Motor neuron (in vitro differentiated cells): ENCODE data around the gene IDH2. TPM values are rescaled to one million over a fixed set of nuclear protein-coding genes. Genes with fewer than 3 reads are reported as not detected.

Experiments used
- ATAC-seq, 8 experiments: fragments of 200-7000 bp; cut with Tn5 transposase; replicated peaks in 6 of 8; 2 replicates each; pipeline ENCODE4 v1.8.0; 2021; ENCODE audit warnings: mild to moderate bottlenecking in 8 of 8, moderate library complexity in 8 of 8
- H3K27ac ChIP-seq, 2 donors: fragments of 250-450 bp; sonication (Bioruptor Pico); 2 replicates each; pipeline ENCODE4 v1.9.0; 2021; ENCODE audit warnings: antibody characterized with exemption in 2 of 2, mild to moderate bottlenecking in 2 of 2, moderate library complexity in 1 of 2
- H3K4me1 ChIP-seq, 2 donors: fragments of 250-450 bp; sonication (Bioruptor Pico); replicated peaks in 1 of 2; 2 replicates each; pipeline ENCODE4 v1.6.1; 2021; ENCODE audit warnings: antibody characterized with exemption in 2 of 2, mild to moderate bottlenecking in 2 of 2, moderate library complexity in 1 of 2
- H3K4me3 ChIP-seq, 5 donors: fragments of 250-450 bp; sonication (Bioruptor Pico); 2 replicates each; pipeline ENCODE4 v1.9.0; 2021; ENCODE audit warnings: antibody characterized with exemption in 5 of 5, mild to moderate bottlenecking in 5 of 5, moderate library complexity in 4 of 5
- WGBS, 10 experiments: fragments of 450-650 bp; shearing (Covaris generic); methylation state at CpG; one replicate each; pipeline ENCODE4 v1.0.0; 2022; 5-methylcytosine and 5-hydroxymethylcytosine counted together
- in situ Hi-C, 9 experiments: fragments of 400-800 bp; cut with MboI; loops; one replicate each; pipeline ENCODE4 v1.15.0; 2021; ENCODE audit warnings: low sequenced_read_pairs in 9 of 9, low pct_unique_long_range_greater_than_20kb in 2 of 9; ENCODE audit not compliant: unreplicated experiment in 9 of 9
- total RNA-seq, 8 experiments: library from RNA; unstranded; fragments of 300-600 nt; gene quantifications; 2 replicates each; pipeline versions ENCODE4 v1.2.3 to v1.2.4, GENCODE V29; 2022

Gene IDH2
- total RNA-seq, 8 experiments from 2014 or later, result 55.9 to 289 (median 77.4) TPM

DNA sequence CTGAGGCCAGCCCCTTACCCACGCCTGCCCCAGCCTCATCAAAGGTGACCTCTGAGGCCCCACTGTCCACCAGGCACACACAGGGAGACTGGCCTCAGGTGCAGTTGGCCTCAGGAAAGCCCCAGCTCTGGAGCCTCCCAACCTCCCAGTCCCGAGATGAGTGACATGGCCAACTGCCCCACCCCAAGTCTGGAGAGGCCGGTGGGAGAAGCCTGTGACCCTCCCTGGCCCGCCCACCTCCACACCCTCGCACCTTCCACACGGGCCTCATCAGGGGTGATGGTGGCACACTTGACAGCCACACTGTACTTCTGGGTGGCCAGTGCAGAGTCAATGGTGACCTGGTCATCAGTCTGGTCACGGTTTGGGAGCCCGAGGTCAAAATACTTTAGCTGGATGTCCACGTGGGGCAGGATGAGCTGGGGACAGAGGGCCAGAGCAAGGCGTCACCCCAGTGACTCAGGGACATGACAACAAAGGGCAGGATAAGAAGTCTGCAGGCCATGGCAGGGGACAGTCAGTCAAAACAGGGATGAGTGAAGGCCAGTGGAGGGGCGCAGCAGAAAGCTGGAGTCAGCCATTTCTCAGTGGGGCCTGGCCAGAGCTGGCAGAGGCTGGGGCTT lies 11.9 kb downstream of the IDH2 start:
- ATAC-seq, result no peak
- WGBS, 10 experiments, result 86 to 100% (median 100%) methylated on average over 1 to 2 of the region's 11 CpGs; no CpG with 5 or more reads in 7 of the 10 experiments
- Histone ChIP-seq H3K27ac (no peak overlapping the region), H3K4me3 (no peak overlapping the region), H3K4me1 (no peaks in the 10 kb centered on the region)
- in situ Hi-C loops, result loop anchor here in 3 of 9 experiments (25.0 kb wide), 2 partner anchors 178 to 328 kb away; partner anchors contain the start of genes MESP1 (in 3 of the 3) and ARPIN (in 1 of the 3)

DNA sequence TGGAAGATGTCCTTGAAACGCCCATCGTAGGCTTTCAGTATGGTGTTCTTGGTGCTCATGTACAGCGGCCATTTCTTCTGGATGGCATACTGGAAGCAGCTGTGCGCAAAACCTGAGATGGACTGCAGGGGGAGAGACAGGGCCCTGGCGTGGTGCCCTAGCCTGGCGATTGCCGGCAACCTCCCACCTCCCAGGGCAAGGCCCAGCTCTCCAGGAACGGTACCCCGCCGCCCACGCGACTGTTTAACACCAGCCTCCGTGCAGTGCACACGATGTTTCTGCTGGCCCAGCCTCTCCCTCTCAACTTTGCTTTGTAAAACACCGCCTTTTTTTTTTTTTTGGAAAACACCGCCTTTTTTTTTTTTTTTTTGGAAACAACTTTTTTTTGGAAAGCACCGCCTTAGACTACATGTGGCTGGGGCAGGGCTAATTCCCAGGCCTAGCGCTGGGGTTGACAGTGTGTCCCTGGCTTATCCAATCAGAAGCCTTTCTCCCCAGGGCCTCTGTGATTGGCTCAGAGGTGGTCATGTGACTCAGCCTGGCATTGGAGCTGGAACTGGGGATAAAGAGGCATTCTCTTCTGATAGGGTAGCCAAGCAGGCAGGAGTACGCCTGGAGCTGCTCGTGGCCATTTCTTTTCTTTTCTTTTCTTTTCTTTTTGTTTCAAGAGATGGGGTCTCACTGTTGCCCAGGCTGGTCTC lies 14.7 kb downstream of the IDH2 start:
- ATAC-seq, result peak in 7 of 8 experiments; percentile 24 to 65 (median 32)
- 65 to 100% (median 87%) methylated on average over 1 to 14 of the region's 20 CpGs for WGBS, 10 experiments
- in situ Hi-C loops, result loop anchor here in 3 of 9 experiments (10.0 to 25.0 kb wide), 3 partner anchors 175 to 325 kb away; partner anchors contain the start of genes MESP1 (in 3 of the 3), AP3S2 (in 1 of the 3) and ARPIN (in 1 of the 3)
- no peaks in the 10 kb centered on the region for H3K4me1 ChIP-seq
- no peak overlapping the region for H3K4me3 ChIP-seq
- H3K27ac ChIP-seq, result no peak overlapping the region

DNA sequence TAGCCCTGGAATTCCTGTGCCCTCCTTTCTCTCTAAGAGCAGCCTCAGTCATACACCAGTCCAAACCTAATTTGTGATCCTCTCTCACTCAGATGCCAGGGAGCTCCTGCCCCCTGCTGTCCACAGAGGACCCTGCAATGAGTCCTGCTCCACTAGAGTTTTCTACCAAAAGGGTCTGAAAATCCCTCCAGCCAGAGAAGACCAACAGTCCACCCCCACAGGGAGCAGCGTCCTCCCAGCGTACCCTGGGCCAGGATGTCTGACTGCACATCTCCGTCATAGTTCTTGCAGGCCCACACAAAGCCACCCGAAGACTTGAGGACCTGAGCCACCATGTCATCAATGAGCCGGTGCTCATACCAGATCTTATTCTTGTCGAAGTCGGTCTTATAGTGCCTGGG lies 15.4 kb downstream of the IDH2 start:
- in situ Hi-C loops, result loop anchor here in 3 of 9 experiments (10.0 to 25.0 kb wide), 3 partner anchors 175 to 325 kb away; partner anchors contain the start of genes MESP1 (in 3 of the 3), AP3S2 (in 1 of the 3) and ARPIN (in 1 of the 3)
- no peak overlapping the region for H3K27ac ChIP-seq
- ATAC-seq, result peak in 7 of 8 experiments; percentile 28 to 79 (median 58)

DNA sequence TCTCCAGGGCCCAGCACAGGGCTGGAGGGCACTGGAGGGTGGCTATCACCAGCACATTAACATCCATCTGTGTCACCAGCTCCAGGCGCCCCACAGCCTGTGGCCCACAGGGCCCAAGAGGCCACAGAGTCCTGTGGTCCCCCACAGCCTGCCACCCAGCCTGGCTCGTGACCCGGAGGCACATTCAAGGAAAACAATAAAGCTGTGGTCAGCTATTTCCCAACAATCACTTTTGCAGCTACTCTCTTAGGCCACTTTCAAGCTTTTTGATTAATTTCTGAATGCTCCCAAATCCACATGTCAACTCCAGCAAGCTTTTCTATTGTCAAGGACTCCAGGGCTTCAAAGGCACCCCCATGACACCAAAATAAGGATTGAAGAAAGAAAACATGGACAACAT lies 16.7 kb downstream of the IDH2 start:
- in situ Hi-C loops, result loop anchor here in 3 of 9 experiments (10.0 to 25.0 kb wide), 3 partner anchors 173 to 323 kb away; partner anchors contain the start of genes MESP1 (in 3 of the 3), AP3S2 (in 1 of the 3) and ARPIN (in 1 of the 3)
- WGBS, 10 experiments, result 100% methylated on average over 1 to 2 of the region's 3 CpGs; no CpG with 5 or more reads in 8 of the 10 experiments
- Histone ChIP-seq H3K4me1 (no peaks in the 10 kb centered on the region), H3K4me3 (no peak overlapping the region), H3K27ac (no peak overlapping the region)
- ATAC-seq, result no peak

More for the DNA sequence above, 15.4 kb downstream of the IDH2 start:
- Histone ChIP-seq H3K4me1 (no peaks in the 10 kb centered on the region), H3K4me3 (no peak overlapping the region)
- 57% methylated on average over 5 of the region's 7 CpGs; no CpG with 5 or more reads in 9 of the 10 experiments for WGBS, 10 experiments

DNA sequence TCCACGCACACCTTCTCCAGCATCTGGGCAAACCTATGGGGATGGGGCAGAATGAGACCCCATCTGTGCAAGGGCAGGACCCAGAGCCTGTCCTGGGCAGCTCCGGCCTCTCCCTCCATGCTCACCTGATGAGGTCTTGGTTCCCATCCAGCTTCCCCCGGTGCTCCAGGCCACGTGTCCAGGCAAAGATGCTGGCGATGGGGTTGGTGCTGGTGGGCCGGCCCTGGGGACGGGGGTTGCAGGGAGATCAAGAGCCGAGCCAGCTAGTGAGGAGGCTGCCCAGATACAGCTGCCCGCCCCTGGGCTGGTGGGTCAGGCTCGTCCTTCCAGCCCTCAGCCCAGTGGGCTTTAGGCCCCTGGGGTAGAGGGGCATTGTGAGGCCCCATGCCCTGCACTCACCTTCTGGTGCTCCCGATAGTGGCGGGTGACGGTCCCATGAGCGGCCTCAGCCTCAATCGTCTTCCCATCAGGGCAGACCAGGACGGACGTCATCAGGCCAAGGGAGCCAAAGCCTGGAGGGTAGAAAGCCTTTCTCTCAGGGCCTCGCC lies 17.3 kb downstream of the IDH2 start:
- Histone ChIP-seq H3K27ac (no peak overlapping the region), H3K4me1 (no peaks in the 10 kb centered on the region), H3K4me3 (no peak overlapping the region)
- no peak for ATAC-seq
- WGBS, 10 experiments, result 93 to 100% methylated on average over 1 to 3 of the region's 18 CpGs; no CpG with 5 or more reads in 8 of the 10 experiments
- in situ Hi-C loops, result loop anchor here in 3 of 9 experiments (10.0 to 25.0 kb wide), 3 partner anchors 173 to 323 kb away; partner anchors contain the start of genes MESP1 (in 3 of the 3), AP3S2 (in 1 of the 3) and ARPIN (in 1 of the 3)

DNA sequence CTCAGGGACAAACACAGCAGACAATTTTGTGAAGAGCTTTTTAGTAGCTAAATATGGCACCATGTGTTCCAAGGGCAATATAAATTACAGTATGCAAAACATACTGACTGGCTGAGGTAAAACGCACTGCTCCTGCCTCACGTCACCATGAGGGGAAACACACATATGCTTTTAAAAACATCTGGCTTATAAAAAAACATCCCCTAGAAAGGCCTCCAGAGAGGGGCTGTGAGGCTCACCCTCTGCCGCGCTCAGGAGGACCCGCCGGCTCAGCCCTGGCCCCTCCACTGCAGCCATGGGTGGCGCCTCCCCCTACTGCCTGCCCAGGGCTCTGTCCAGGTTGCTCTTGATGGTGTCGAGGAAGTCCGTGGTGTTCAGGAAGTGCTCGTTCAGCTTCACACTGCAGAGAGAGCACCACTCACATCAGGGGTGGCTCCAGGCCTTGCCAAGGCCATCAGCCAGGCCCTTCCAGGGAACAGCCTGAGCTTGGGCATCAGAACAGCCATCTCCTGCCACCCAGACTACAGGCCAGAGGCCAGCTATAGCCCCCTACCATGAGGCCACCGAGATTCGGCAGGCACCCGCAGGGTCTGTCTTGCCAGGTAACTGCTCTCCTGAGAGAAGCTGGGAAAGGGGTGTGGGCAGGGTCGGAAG lies 18.2 kb downstream of the IDH2 start:
- 83 to 98% (median 88%) methylated on average over 2 to 6 of the region's 14 CpGs; no CpG with 5 or more reads in 4 of the 10 experiments for WGBS, 10 experiments
- in situ Hi-C loops, result loop anchor here in 3 of 9 experiments (10.0 to 25.0 kb wide), 3 partner anchors 172 to 322 kb away; partner anchors contain the start of genes MESP1 (in 3 of the 3), AP3S2 (in 1 of the 3) and ARPIN (in 1 of the 3)

DNA sequence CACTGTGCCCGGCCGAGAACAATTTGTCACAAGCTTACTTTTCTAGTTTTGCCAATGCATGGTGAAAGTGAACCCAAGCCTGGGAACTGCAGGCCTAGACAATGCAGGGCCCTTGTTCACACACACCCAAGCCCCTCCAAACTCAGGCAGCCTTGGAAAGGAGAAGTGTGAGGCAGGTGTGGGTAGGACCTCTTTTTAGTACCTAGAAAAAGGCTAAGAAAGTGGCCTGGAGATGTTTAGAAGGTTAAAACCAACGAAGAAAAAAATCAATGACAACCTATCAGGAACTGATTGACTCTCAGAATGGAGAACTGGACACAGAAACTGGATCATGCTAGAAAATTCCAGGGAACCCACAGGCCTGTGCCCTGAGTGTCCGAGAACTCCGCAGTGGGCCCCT lies 18.8 kb downstream of the IDH2 start:
- H3K27ac ChIP-seq, result no peak overlapping the region
- in situ Hi-C loops, result loop anchor here in 3 of 9 experiments (10.0 to 25.0 kb wide), 3 partner anchors 171 to 321 kb away; partner anchors contain the start of genes MESP1 (in 3 of the 3), AP3S2 (in 1 of the 3) and ARPIN (in 1 of the 3)
- no peak for ATAC-seq
- WGBS, 10 experiments, result 91 to 100% (median 100%) methylated on average over 1 to 5 of the region's 5 CpGs; no CpG with 5 or more reads in 5 of the 10 experiments
- H3K4me1 ChIP-seq, result no peaks in the 10 kb centered on the region
- no peak overlapping the region for H3K4me3 ChIP-seq

More for the DNA sequence above, 18.2 kb downstream of the IDH2 start:
- H3K4me3 ChIP-seq, result no peak overlapping the region
- ATAC-seq, result no peak
- H3K27ac ChIP-seq, result no peak overlapping the region
- H3K4me1 ChIP-seq, result no peaks in the 10 kb centered on the region

DNA sequence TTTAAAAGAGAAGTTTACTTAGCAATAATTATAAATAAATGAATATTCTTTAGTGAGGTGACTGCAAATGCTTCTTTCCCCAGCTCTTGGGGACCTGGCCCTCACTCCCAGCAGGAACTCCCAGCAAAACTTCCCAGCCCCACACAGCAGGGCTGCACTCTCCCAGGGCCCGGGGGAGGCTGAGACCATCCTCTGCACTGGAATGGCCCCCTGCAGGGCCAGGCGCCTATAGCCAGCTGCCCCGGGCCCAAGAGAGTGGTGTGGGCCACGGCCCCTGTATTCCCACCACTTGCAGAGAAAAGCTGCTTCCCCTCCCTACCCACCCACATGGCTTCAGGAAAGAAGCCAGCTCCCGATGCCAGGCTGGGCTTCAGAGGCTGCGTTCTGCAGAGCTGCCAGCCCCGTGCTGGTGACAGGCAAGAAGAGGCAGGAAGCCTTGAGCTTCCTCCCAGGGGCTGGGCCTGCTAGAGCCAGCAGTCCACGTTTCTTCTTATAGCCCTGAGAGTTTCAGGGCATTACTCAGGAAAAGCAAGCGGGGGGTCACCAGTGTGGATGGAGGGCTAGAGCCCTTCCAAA lies 20.0 kb downstream of the IDH2 start:
- 100% methylated on average over 1 of the region's 9 CpGs; no CpG with 5 or more reads in 9 of the 10 experiments for WGBS, 10 experiments
- in situ Hi-C loops, result loop anchor here in 3 of 9 experiments (10.0 to 25.0 kb wide), 3 partner anchors 170 to 320 kb away; partner anchors contain the start of genes MESP1 (in 3 of the 3), AP3S2 (in 1 of the 3) and ARPIN (in 1 of the 3)
- ATAC-seq, result peak in 1 of 8 experiments; percentile 36
- no peaks in the 10 kb centered on the region for H3K4me1 ChIP-seq
- H3K27ac ChIP-seq, result no peak overlapping the region
- H3K4me3 ChIP-seq, result no peak overlapping the region

DNA sequence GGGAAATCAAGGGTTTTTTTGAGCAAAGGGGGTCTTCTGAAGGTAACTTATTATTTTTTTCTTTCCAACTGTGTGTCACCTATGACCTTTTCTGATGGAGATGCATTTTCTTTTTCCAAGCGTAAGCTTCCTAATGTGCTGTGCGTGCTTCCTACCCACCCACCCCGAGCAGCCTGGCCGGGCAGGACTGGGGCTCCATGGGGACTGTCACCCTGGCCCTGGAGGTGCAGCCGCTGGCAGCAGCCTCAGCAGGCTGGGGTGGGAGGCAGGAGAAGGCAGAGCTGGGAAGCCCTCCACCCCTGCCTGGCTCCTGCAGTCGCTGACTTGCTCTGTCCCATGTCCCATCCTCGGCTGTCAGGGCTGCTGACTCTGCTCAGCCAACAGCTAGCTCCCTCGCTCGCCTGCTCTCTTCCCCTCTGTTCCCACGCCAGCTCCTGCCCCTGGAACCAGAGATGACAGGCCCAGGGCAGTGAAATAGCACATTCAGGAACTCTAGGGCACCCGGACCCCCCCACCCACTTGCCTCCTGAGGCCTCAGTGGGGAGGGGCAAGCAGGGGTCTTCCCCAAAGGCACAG lies 21.4 kb downstream of the IDH2 start:
- peak in 2 of 8 experiments; percentile 12 to 31 for ATAC-seq
- H3K27ac ChIP-seq, result no peak overlapping the region
- 82 to 100% (median 100%) methylated on average over 1 to 8 of the region's 11 CpGs; no CpG with 5 or more reads in 5 of the 10 experiments for WGBS, 10 experiments
- no peaks in the 10 kb centered on the region for H3K4me1 ChIP-seq
- no peak overlapping the region for H3K4me3 ChIP-seq
- in situ Hi-C loops, result loop anchor here in 3 of 9 experiments (10.0 to 25.0 kb wide), 3 partner anchors 169 to 319 kb away; partner anchors contain the start of genes MESP1 (in 3 of the 3), AP3S2 (in 1 of the 3) and ARPIN (in 1 of the 3)

DNA sequence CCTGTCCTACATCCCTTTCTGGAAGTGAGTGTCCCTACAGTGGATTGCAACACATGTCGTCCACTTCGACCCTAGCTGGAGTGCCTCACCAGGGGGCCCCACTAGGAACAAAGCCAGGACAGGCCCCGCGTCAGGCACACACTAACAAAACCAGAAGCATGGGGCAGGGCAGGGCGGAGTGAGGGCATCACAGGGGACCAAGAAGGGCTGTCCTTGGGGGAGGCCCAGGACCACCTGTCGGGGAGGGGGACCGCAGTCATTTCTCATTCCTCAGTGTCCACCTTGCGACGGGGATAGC lies 21.9 kb downstream of the IDH2 start:
- in situ Hi-C loops, result loop anchor here in 3 of 9 experiments (10.0 to 25.0 kb wide), 3 partner anchors 168 to 318 kb away; partner anchors contain the start of genes MESP1 (in 3 of the 3), AP3S2 (in 1 of the 3) and ARPIN (in 1 of the 3)
- peak in 2 of 8 experiments; percentile 17 to 18 for ATAC-seq
- H3K27ac ChIP-seq, result no peak overlapping the region

More for the DNA sequence above, 21.9 kb downstream of the IDH2 start:
- no peak overlapping the region for H3K4me3 ChIP-seq
- H3K4me1 ChIP-seq, result no peaks in the 10 kb centered on the region
- 82 to 85% methylated on average over 2 to 5 of the region's 9 CpGs; no CpG with 5 or more reads in 8 of the 10 experiments for WGBS, 10 experiments
